GM18520 (cell line): ENCODE measurements around the gene FBL.
"Not testable (repeated sequence)": the region's sequence is repeated elsewhere in the genome, so short reads cannot be mapped to it uniquely, and the experiment has no call there.

Experiments
- ATAC-seq: cut with Tn5 transposase; IDR thresholded peaks from one replicate; pipeline ENCODE4 v1.9.1; 2021; ENCODE audit not compliant: unreplicated experiment

FBL gene

DNA sequence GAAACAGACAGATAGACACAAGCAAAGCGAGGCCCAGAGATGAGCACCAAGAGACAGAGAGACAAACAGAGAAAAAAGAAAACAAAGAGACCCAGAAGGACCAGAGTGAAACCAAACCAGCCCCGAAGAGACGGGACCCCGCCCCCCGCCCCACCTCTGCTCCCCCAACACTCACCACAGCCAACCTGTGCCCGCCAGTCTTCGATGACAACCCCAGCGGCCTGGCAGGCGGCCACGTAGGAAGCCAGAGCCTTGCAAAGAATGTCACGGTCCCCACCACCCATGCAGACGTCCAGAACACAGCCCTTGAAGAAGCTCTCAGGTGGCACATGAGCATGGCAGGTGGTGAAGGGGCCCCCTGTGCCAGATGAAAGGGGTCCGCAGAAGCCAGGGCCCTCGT, 31.3 kb upstream of the FBL start:
- ATAC-seq: not testable (repeated sequence)

- not testable (repeated sequence) for ATAC-seq
These were observed 30.3 kb upstream of the FBL start for GRCh38 chr19:39876486-39876885.

GRCh38 chr19:39875401-39875864, 29.3 kb upstream of the FBL start:
- ATAC-seq: not testable (repeated sequence)

GRCh38 chr19:39874404-39874803, 28.2 kb upstream of the FBL start:
- ATAC-seq: no peak

DNA sequence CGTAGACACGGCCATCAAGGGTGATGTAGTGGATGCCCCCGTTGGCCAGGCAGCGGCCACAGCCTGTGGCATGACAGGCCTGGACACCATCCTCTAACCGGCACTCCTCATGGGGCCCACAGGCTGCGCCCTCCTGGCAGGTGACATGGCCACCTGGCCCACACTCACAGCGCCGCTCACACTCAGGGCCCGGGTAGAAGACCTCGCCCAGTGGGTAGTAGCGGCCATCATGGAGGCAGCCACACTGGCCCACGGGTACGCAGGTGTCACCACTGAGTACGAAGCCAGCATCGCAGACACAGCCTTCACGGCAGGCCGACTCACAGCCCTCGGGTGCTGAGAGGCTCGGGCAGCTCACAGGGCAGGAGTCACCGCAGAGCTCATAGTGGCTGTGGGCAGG, 27.2 kb upstream of the FBL start:
- ATAC-seq: no peak

- no peak for ATAC-seq
These were observed 26.0 kb upstream of the FBL start for GRCh38 chr19:39871886-39872866.

DNA sequence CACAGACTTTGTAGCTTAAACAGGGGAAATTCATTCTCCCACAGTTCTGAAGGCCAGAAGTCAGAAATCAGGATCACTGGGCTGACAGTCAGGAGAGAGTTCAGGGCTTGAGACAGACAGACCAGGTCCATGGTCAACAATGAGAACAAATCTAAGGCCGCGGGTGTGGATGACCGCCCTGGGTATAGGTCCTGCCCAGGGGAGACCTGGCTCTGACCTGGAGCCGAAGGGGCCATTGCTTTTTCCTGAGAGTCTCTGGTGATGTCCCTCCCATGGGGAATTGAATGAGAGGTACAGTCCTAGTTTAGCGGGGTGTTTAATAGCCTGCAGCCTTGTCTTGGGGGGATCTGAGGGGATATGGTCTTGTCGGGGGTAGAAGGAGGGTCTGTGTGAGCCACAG, 25.2 kb upstream of the FBL start:
- ATAC-seq: no peak

GRCh38 chr19:39870171-39870971, 24.2 kb upstream of the FBL start:
- ATAC-seq: no peak

DNA sequence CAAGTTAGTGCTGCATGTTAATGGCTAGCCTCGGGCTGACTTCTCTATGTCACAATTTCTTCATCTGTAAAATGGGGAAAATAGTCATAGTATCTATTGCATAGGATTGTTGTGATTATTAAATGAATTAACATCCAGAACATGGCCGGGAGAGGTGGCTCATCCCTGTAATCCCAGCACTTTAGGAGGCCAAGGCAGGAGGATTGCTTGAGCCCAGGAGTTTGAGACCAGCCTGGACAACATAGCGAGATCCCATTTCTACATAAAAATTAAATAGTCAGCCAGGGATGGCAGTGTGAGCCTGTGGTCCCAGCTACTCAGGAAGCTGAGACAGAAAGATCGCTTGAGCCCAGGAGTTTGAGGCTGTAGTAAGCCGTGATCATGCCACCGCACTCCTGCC, 21.8 kb upstream of the FBL start:
- ATAC-seq: no peak

- ATAC-seq: no peak
These were observed 21.0 kb upstream of the FBL start for GRCh38 chr19:39867133-39867532.

GRCh38 chr19:39865953-39866352, 19.8 kb upstream of the FBL start:
- ATAC-seq: no peak

- ATAC-seq: no peak
These were observed 19.0 kb upstream of the FBL start for GRCh38 chr19:39865186-39865585.

- ATAC-seq: no peak
These were observed 17.9 kb upstream of the FBL start for GRCh38 chr19:39864118-39864517.

DNA sequence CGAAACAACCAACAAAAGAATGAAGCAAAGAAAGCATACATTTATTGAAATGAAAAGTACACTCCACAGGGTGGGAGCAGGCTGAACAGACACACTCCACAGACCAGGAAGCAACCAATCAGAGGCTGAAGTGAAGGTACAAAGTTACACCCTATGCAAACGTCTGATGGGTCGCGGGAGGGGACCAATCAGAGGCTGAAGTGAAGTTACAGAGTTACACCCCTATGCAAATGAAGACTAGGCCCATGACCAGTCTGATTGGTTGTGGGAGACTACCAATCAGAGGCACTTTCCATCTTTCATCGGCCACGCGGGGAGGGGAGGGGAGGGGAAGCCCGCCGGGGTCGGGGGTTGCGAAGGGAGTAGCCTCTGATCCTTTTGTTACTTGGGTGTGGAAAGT, 12.4 kb upstream of the FBL start:
- no peak for ATAC-seq

GRCh38 chr19:39852882-39853281, 6.7 kb upstream of the FBL start:
- ATAC-seq: no peak

GRCh38 chr19:39850892-39851291, 4.7 kb upstream of the FBL start:
- ATAC-seq: no peak

DNA sequence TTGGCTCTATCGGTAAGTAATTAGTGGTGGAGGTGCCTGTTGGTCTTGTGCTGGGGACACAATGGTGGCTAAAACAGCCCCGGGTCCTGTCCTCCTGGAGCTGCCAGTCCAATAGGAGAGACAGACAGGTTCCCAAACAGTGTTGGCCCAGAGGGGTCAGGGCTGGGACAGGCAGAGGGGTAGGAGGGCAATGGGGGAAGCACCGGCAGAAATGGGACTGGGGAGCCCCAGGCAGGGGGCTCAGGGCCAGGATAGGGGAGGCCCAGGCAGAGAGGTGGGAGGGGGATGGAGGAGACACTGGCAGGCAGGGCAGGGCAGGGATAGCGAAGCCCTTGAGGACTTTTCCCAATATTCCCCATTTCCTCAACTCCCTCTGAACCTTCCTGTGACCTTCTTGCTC, 2.2 kb upstream of the FBL start:
- no peak for ATAC-seq

DNA sequence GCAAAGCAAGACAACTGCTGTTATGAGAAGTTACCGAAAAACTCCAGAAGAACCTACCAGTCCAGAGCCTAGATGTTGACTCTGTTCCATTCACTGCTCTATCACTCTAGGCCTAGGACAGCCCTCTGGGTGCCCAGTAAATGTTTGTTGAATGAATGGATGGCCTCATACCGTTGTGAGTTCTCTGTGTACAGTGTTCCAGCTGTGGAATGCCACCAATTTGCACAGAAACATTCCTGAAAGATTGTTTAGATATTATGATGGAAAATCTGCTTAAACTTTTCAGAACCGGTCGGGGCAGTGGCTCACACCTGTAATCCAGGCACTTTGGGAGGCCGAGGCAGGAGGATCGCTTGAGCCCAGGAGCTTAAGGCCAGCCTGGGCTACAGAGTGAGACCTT, 1.3 kb upstream of the FBL start:
- no peak for ATAC-seq

DNA sequence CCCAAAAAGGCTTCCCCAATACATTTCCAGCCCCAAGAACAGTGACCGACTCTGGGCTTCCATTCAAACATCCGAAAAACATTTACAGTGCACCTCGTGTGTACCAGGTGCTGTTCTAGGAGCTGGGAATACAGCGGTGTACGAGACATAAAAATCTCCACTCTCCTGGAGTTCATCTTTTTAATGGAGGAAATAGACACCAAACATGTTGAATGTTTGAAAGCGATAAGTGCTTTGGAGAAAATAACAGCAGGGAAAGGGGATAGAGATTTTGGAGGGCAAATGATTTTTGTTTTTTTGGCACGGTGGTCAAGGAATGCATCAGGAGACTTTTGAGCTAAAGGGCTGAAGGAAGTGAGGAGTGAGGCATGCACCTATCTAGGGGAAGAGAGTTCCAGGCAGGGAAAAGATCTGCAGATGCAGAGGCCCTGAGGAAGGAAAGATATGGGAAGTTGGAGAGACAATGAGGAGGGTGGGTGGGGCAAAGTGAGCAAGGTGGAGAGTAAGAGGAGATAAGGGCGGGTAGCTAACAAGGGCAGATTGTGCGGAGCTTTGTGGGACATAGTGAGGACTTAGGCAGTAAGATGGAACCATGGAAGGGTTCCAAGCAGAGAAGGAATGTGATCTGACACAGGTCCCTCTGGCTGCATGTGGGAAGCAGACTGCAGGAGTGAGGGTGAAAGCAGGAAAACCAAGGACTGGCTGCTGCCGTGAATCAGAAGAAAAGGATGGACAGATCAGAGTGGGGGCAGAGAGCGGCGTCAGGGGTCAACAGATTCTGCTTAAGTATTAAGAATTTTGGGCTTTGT, 703 bp upstream of the FBL start:
- no peak for ATAC-seq

DNA sequence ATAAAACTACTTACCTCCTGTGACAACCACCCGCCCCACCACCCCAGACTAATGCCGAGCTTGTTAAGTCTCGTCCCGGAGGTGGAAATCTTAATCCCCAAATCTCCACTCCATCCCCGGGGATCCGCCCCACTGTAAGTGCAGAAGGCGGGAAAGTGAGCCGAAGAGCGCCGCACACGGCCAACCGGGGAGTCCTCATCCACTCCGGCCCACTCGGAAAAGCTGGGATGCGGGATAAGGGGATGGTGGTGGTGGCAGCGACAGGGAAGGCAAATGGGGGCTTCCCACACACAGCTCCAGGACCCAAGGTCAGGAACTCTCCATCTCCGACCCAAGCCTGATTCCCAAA, 621 bp downstream of the FBL start:
- ATAC-seq: no peak

GRCh38 chr19:39845172-39845571, 1.0 kb downstream of the FBL start:
- ATAC-seq: no peak
